HUES6 (cell line): ENCODE data around the gene DNAJC12.
A peak's percentile ranks its signal among the peaks of the same experiment; 100 is the strongest.
"Not testable (repeated sequence)": the region's sequence is repeated elsewhere in the genome, so short reads cannot be mapped to it uniquely, and the experiment has no call there.

ENCODE experiments used
- H3K27ac ChIP-seq: 2 replicates; pipeline ENCODE4 v1.7.0; 2013; ENCODE audit warnings: low read depth, mild to moderate bottlenecking, low read length, inconsistent platforms
- H3K27me3 ChIP-seq: 2 replicates; pipeline ENCODE4 v1.6.1; 2013; ENCODE audit warnings: low read length; ENCODE audit not compliant: control insufficient read depth, insufficient read depth
- H3K36me3 ChIP-seq: 2 replicates; pipeline ENCODE4 v1.6.1; 2013; ENCODE audit warnings: low read length; ENCODE audit not compliant: control insufficient read depth, insufficient read depth
- H3K4me1 ChIP-seq: 2 replicates; pipeline ENCODE4 v1.6.1; 2013; ENCODE audit warnings: low read length; ENCODE audit not compliant: control insufficient read depth, insufficient read depth
- H3K4me3 ChIP-seq: 2 replicates; pipeline ENCODE4 v1.5.1; 2013; ENCODE audit warnings: low read depth, low read length
- H3K9ac ChIP-seq: one replicate; pipeline ENCODE4 v1.6.1; 2013; ENCODE audit warnings: mild to moderate bottlenecking, low read length
- H3K9me3 ChIP-seq: 2 replicates; pipeline ENCODE4 v1.6.1; 2013; ENCODE audit warnings: low read depth, low read length; ENCODE audit not compliant: control insufficient read depth, insufficient read depth

DNAJC12 gene

GRCh38 chr10:67776371-67776770 is 61.6 kb downstream of the DNAJC12 start:
- Histone ChIP-seq H3K4me3 (no peak overlapping the region), H3K36me3 (no peaks in the 10 kb centered on the region), H3K9ac (no peak overlapping the region), H3K27ac (no peak overlapping the region), H3K9me3 (no peaks in the 10 kb centered on the region), H3K27me3 (no peaks in the 10 kb centered on the region), H3K4me1 (peaks cover 7% of the 10 kb centered on the region)

GRCh38 chr10:67775279-67775678 is 62.7 kb downstream of the DNAJC12 start:
- H3K4me3 ChIP-seq = no peak overlapping the region
- H3K27ac ChIP-seq = no peak overlapping the region
- H3K9ac ChIP-seq = no peak overlapping the region
- no peaks in the 10 kb centered on the region for H3K36me3 ChIP-seq
- no peaks in the 10 kb centered on the region for H3K27me3 ChIP-seq
- H3K4me1 ChIP-seq = peaks cover 7% of the 10 kb centered on the region
- no peaks in the 10 kb centered on the region for H3K9me3 ChIP-seq

GRCh38 chr10:67772894-67773511 is 65.0 kb downstream of the DNAJC12 start:
- no peak overlapping the region for H3K9ac ChIP-seq
- no peaks in the 10 kb centered on the region for H3K27me3 ChIP-seq
- H3K36me3 ChIP-seq = no peaks in the 10 kb centered on the region
- H3K4me1 ChIP-seq = peaks cover 7% of the 10 kb centered on the region
- no peak overlapping the region for H3K4me3 ChIP-seq
- H3K27ac ChIP-seq = no peak overlapping the region
- no peaks in the 10 kb centered on the region for H3K9me3 ChIP-seq

- Histone ChIP-seq H3K27ac (no peak overlapping the region), H3K9ac (no peak overlapping the region), H3K9me3 (no peaks in the 10 kb centered on the region), H3K4me1 (peaks cover 7% of the 10 kb centered on the region), H3K27me3 (no peaks in the 10 kb centered on the region), H3K4me3 (no peak overlapping the region), H3K36me3 (no peaks in the 10 kb centered on the region)
These were observed 65.8 kb downstream of the DNAJC12 start for GRCh38 chr10:67772151-67772550.

- peaks cover 7% of the 10 kb centered on the region for H3K4me1 ChIP-seq
- no peak overlapping the region for H3K27ac ChIP-seq
- H3K9me3 ChIP-seq = no peaks in the 10 kb centered on the region
- no peak overlapping the region for H3K4me3 ChIP-seq
- H3K36me3 ChIP-seq = no peaks in the 10 kb centered on the region
- no peak overlapping the region for H3K9ac ChIP-seq
- no peaks in the 10 kb centered on the region for H3K27me3 ChIP-seq
These were observed 66.8 kb downstream of the DNAJC12 start for GRCh38 chr10:67771200-67771599.

- H3K27ac ChIP-seq = no peak overlapping the region
- no peak overlapping the region for H3K9ac ChIP-seq
- H3K9me3 ChIP-seq = no peaks in the 10 kb centered on the region
- H3K4me1 ChIP-seq = peaks cover 7% of the 10 kb centered on the region
- H3K36me3 ChIP-seq = no peaks in the 10 kb centered on the region
- no peak overlapping the region for H3K4me3 ChIP-seq
- no peaks in the 10 kb centered on the region for H3K27me3 ChIP-seq
These were observed 67.5 kb downstream of the DNAJC12 start for GRCh38 chr10:67770537-67770936.

GRCh38 chr10:67767244-67767643 is 70.7 kb downstream of the DNAJC12 start:
- Histone ChIP-seq H3K4me3 (no peak overlapping the region), H3K4me1 (no peaks in the 10 kb centered on the region; the same call in 1 of the 2 replicates), H3K9ac (no peak overlapping the region), H3K27me3 (no peaks in the 10 kb centered on the region), H3K27ac (no peak overlapping the region), H3K9me3 (no peaks in the 10 kb centered on the region), H3K36me3 (no peaks in the 10 kb centered on the region)

- 0 out of 2 replicates have a peak, but pooled peaks cover 3% of the 10 kb centered on the region for H3K9me3 ChIP-seq
- H3K4me3 ChIP-seq = peak overlapping the region; percentile 84
- H3K36me3 ChIP-seq = no peaks in the 10 kb centered on the region
- H3K9ac ChIP-seq = peak overlapping the region; percentile 90
- H3K4me1 ChIP-seq = no peaks in the 10 kb centered on the region; the same call in 1 of the 2 replicates
- peak overlapping the region; percentile 71; the same call in 1 of the 2 replicates for H3K27ac ChIP-seq
- H3K27me3 ChIP-seq = no peaks in the 10 kb centered on the region
These were observed 73.8 kb downstream of the DNAJC12 start for GRCh38 chr10:67764012-67764822.

- 0 out of 2 replicates have a peak, but pooled peaks cover 3% of the 10 kb centered on the region for H3K9me3 ChIP-seq
- peak overlapping the region; percentile 84 for H3K4me3 ChIP-seq
- H3K9ac ChIP-seq = peak overlapping the region; percentile 66
- H3K27me3 ChIP-seq = no peaks in the 10 kb centered on the region
- no peaks in the 10 kb centered on the region for H3K36me3 ChIP-seq
- H3K27ac ChIP-seq = no peak overlapping the region
- no peaks in the 10 kb centered on the region; the same call in 1 of the 2 replicates for H3K4me1 ChIP-seq
These were observed 74.4 kb downstream of the DNAJC12 start for GRCh38 chr10:67763499-67764011.

GRCh38 chr10:67762567-67762966 is 75.4 kb downstream of the DNAJC12 start:
- H3K4me1 ChIP-seq, H3K36me3 ChIP-seq, H3K27me3 ChIP-seq, H3K27ac ChIP-seq, H3K9ac ChIP-seq, H3K9me3 ChIP-seq, H3K4me3 ChIP-seq: not testable (repeated sequence)

- H3K4me3 ChIP-seq = no peak overlapping the region
- no peaks in the 10 kb centered on the region for H3K27me3 ChIP-seq
These were observed 77.7 kb downstream of the DNAJC12 start for GRCh38 chr10:67760272-67760671.

More at GRCh38 chr10:67760272-67760671, 77.7 kb downstream of the DNAJC12 start:
- Histone ChIP-seq H3K9ac (no peak overlapping the region), H3K9me3 (0 out of 2 replicates have a peak, but pooled peaks cover 3% of the 10 kb centered on the region), H3K27ac (no peak overlapping the region), H3K36me3 (no peaks in the 10 kb centered on the region), H3K4me1 (no peaks in the 10 kb centered on the region)
